WTC11 (cell line): Measurements from ENCODE around the gene MMP24OS. TPM values are rescaled to one million over a fixed set of nuclear protein-coding genes. Genes with fewer than 3 reads are reported as not detected.

Source experiments
- ATAC-seq: fragments of 200-7000 bp; cut with Tn5 transposase; 2 replicates; pipeline ENCODE4 v1.10.0; 2021; ENCODE audit warnings: mild to moderate bottlenecking, moderate library complexity
- CTCF ChIA-PET: fragments of 300-600 bp; sonication (Branson Sonifier 250); formaldehyde crosslinking; loops from one replicate; lab custom pipeline; 2021; ENCODE audit warnings: antibody characterized with exemption; lab: Charles Lee
- POLR2A ChIA-PET: fragments of 350-600 bp; sonication (Branson Sonifier 250); formaldehyde crosslinking; loops from one replicate; lab custom pipeline; 2021; ENCODE audit warnings: antibody characterized with exemption; lab: Charles Lee
- DNase-seq: peaks from one replicate; pipeline ENCODE4 v3.0.0; 2021; ENCODE audit warnings: low spot score
- H3K27ac Mint-ChIP-seq: 2 replicates; pipeline ENCODE4 v1.8.0; 2021; ENCODE audit warnings: mixed read lengths
- H3K27me3 Mint-ChIP-seq: 2 replicates; pipeline ENCODE4 v1.8.0; 2021; ENCODE audit warnings: low read depth, mild to moderate bottlenecking, moderate library complexity, mixed read lengths
- H3K36me3 Mint-ChIP-seq: 2 replicates; pipeline ENCODE4 v1.8.0; 2021; ENCODE audit warnings: mixed read lengths
- H3K4me1 Mint-ChIP-seq: 2 replicates; pipeline ENCODE4 v1.8.0; 2022; ENCODE audit warnings: mixed read lengths
- H3K4me3 Mint-ChIP-seq: 2 replicates; pipeline ENCODE4 v1.8.0; 2021; ENCODE audit warnings: mild to moderate bottlenecking, moderate library complexity, mixed read lengths
- H3K9me3 Mint-ChIP-seq: 2 replicates; pipeline ENCODE4 v1.8.0; 2021; ENCODE audit warnings: mixed read lengths
- ATF2 ChIP-seq: sonication (generic); formaldehyde crosslinking; IDR thresholded peaks from 2 replicates; pipeline ENCODE4 v1.8.1; 2022; ENCODE audit warnings: low read depth, missing genetic modification reagents, borderline replicate concordance
- CREB1 ChIP-seq: sonication (generic); formaldehyde crosslinking; IDR thresholded peaks from 2 replicates; pipeline ENCODE4 v1.8.0; 2023; ENCODE audit warnings: mild to moderate bottlenecking, missing genetic modification reagents
- E2F4 ChIP-seq: sonication (generic); formaldehyde crosslinking; IDR thresholded peaks from 2 replicates; pipeline ENCODE4 v1.8.1; 2022; ENCODE audit warnings: low read depth, mild to moderate bottlenecking, moderate library complexity, missing genetic modification reagents, borderline replicate concordance
- EMX1 ChIP-seq: fragments of 250-450 bp; sonication (Bioruptor Pico); IDR thresholded peaks from 2 replicates; pipeline ENCODE4 v1.8.0; 2021; ENCODE audit warnings: mild to moderate bottlenecking
- ERG ChIP-seq: fragments of 250-450 bp; sonication (Bioruptor Pico); IDR thresholded peaks from 2 replicates; pipeline ENCODE4 v1.8.0; 2021; ENCODE audit warnings: mild to moderate bottlenecking
- ETV6 ChIP-seq: sonication (generic); formaldehyde crosslinking; IDR thresholded peaks from 2 replicates; pipeline ENCODE4 v1.8.1; 2022; ENCODE audit warnings: mild to moderate bottlenecking, missing genetic modification reagents
- FOXJ3 ChIP-seq: sonication (generic); formaldehyde crosslinking; IDR thresholded peaks from 2 replicates; pipeline ENCODE4 v1.9.0; 2021; ENCODE audit warnings: missing genetic modification reagents, mild to moderate bottlenecking, borderline replicate concordance
- GTF2I ChIP-seq: fragments of 250-450 bp; sonication (Bioruptor Pico); conservative IDR thresholded peaks from 2 replicates; pipeline ENCODE4 v1.4.0; 2021; ENCODE audit warnings: mild to moderate bottlenecking
- MAX ChIP-seq: sonication (generic); formaldehyde crosslinking; IDR thresholded peaks from 2 replicates; pipeline ENCODE4 v1.8.0; 2022; ENCODE audit warnings: mild to moderate bottlenecking, missing genetic modification reagents
- MLX ChIP-seq: sonication (generic); formaldehyde crosslinking; IDR thresholded peaks from 2 replicates; pipeline ENCODE4 v1.8.1; 2023; ENCODE audit warnings: mild to moderate bottlenecking, missing genetic modification reagents, moderate library complexity
- NFE2L1 ChIP-seq: sonication (generic); formaldehyde crosslinking; IDR thresholded peaks from 2 replicates; pipeline ENCODE4 v1.8.1; 2023; ENCODE audit warnings: missing genetic modification reagents
- NR3C1 ChIP-seq: sonication (generic); formaldehyde crosslinking; conservative IDR thresholded peaks from 2 replicates; pipeline ENCODE4 v1.8.1; 2023; ENCODE audit warnings: low read depth, mild to moderate bottlenecking, missing genetic modification reagents
- TCF7 ChIP-seq: sonication (generic); formaldehyde crosslinking; IDR thresholded peaks from 2 replicates; pipeline ENCODE4 v1.8.0; 2022; ENCODE audit warnings: mild to moderate bottlenecking, low read depth, missing genetic modification reagents, moderate library complexity
- TEAD4 ChIP-seq: sonication (generic); formaldehyde crosslinking; IDR thresholded peaks from 2 replicates; pipeline ENCODE4 v1.8.0; 2022; ENCODE audit warnings: mild to moderate bottlenecking, missing genetic modification reagents
- USF1 ChIP-seq: sonication (generic); formaldehyde crosslinking; IDR thresholded peaks from 2 replicates; pipeline ENCODE4 v1.8.0; 2022; ENCODE audit warnings: mild to moderate bottlenecking, missing genetic modification reagents
- ZBTB21 ChIP-seq: sonication (generic); formaldehyde crosslinking; IDR thresholded peaks from 2 replicates; pipeline ENCODE4 v1.8.1; 2023; ENCODE audit warnings: mild to moderate bottlenecking, missing genetic modification reagents, borderline replicate concordance
- ZNF138 ChIP-seq: sonication (generic); formaldehyde crosslinking; conservative IDR thresholded peaks from 2 replicates; pipeline ENCODE4 v1.8.1; 2022; ENCODE audit warnings: mild to moderate bottlenecking, moderate library complexity, missing genetic modification reagents
- ZNF423 ChIP-seq: fragments of 250-450 bp; sonication (Bioruptor Pico); IDR thresholded peaks from 2 replicates; pipeline ENCODE4 v2.1.2; 2022; ENCODE audit warnings: mild to moderate bottlenecking, moderate library complexity
- total RNA-seq: library from RNA; stranded (reverse); gene quantifications from 3 replicates; pipeline ENCODE4 v1.2.3, GENCODE V29; 2021

The MMP24OS gene
- total RNA-seq, 1 experiment from 2014 or later: 50.6 TPM

GRCh38 chr20:35294293-35294685 is 16.4 kb upstream of the MMP24OS start (continued):
- TF ChIP-seq ERG (CRISPR knock-in tag): no peak
- TF ChIP-seq NFE2L1 (CRISPR knock-in tag): no peak
- TF ChIP-seq ATF2 (CRISPR knock-in tag): no peak
- TF ChIP-seq TEAD4 (CRISPR knock-in tag): no peak
- no peak for TF ChIP-seq GTF2I (CRISPR knock-in tag)

- Mint-ChIP-seq H3K9me3 (no peaks in the 10 kb centered on the region), H3K36me3 (no peaks in the 10 kb centered on the region), H3K27me3 (peaks cover under 1% of the 10 kb centered on the region), H3K4me3 (no peak overlapping the region), H3K27ac (no peak overlapping the region; the same call in 1 of the 2 replicates), H3K4me1 (peaks cover 3% of the 10 kb centered on the region; the same call in 1 of the 2 replicates)
- ATAC-seq: no peak
- POLR2A ChIA-PET: no interaction called here
- CTCF ChIA-PET: interaction anchor here (2.0 to 6.2 kb wide), 2 partner anchors 10 to 11 kb away, joined by 11 to 36 read pairs; no protein-coding TSS in a partner anchor
- TF ChIP-seq USF1 (CRISPR knock-in tag): no peak
- TF ChIP-seq CREB1 (CRISPR knock-in tag): no peak
- no peak for TF ChIP-seq MLX
- no peak for TF ChIP-seq TCF7 (CRISPR knock-in tag)
- TF ChIP-seq E2F4 (CRISPR knock-in tag): no peak
- no peak for TF ChIP-seq ZBTB21 (CRISPR knock-in tag)
- TF ChIP-seq EMX1 (CRISPR knock-in tag): no peak
- no peak for TF ChIP-seq FOXJ3 (CRISPR knock-in tag)
- no peak for TF ChIP-seq ZNF423 (CRISPR knock-in tag)
- TF ChIP-seq NR3C1 (CRISPR knock-in tag): no peak
- no peak for TF ChIP-seq ZNF138 (CRISPR knock-in tag)
- no peak for TF ChIP-seq ETV6 (CRISPR knock-in tag)
- TF ChIP-seq MAX: no peak
- no peak for DNase-seq
Measured at GRCh38 chr20:35293303-35294292, 15.7 kb upstream of the MMP24OS start.
